BLaER1 (cell line): ENCODE measurements around the gene ERCC2.

Experiments
- H3K27ac ChIP-seq: shearing (Covaris generic); formaldehyde crosslinking; 2 replicates; pipeline ENCODE4 v1.8.1; 2022
- H3K27me3 ChIP-seq: shearing (Covaris generic); formaldehyde crosslinking; 2 replicates; pipeline ENCODE4 v1.8.1; 2022
- H3K36me3 ChIP-seq: shearing (Covaris generic); formaldehyde crosslinking; 2 replicates; pipeline ENCODE4 v1.8.1; 2022
- H3K4me1 ChIP-seq: shearing (Covaris generic); formaldehyde crosslinking; 2 replicates; pipeline ENCODE4 v1.8.1; 2022
- H3K4me2 ChIP-seq: shearing (Covaris generic); formaldehyde crosslinking; 2 replicates; pipeline ENCODE4 v1.8.1; 2022
- H3K4me3 ChIP-seq: shearing (Covaris generic); formaldehyde crosslinking; 2 replicates; pipeline ENCODE4 v1.8.1; 2022
- H3K9ac ChIP-seq: shearing (Covaris generic); formaldehyde crosslinking; 2 replicates; pipeline ENCODE4 v1.8.1; 2022
- H3K9me3 ChIP-seq: shearing (Covaris generic); formaldehyde crosslinking; 2 replicates; pipeline ENCODE4 v1.8.1; 2022
- H4K20me1 ChIP-seq: shearing (Covaris generic); formaldehyde crosslinking; 2 replicates; pipeline ENCODE4 v1.8.1; 2022
- Cebpa-rat ChIP-seq: shearing (Covaris generic); IDR thresholded peaks from 2 replicates; pipeline ENCODE4 v1.8.1; 2022

ERCC2 gene

DNA sequence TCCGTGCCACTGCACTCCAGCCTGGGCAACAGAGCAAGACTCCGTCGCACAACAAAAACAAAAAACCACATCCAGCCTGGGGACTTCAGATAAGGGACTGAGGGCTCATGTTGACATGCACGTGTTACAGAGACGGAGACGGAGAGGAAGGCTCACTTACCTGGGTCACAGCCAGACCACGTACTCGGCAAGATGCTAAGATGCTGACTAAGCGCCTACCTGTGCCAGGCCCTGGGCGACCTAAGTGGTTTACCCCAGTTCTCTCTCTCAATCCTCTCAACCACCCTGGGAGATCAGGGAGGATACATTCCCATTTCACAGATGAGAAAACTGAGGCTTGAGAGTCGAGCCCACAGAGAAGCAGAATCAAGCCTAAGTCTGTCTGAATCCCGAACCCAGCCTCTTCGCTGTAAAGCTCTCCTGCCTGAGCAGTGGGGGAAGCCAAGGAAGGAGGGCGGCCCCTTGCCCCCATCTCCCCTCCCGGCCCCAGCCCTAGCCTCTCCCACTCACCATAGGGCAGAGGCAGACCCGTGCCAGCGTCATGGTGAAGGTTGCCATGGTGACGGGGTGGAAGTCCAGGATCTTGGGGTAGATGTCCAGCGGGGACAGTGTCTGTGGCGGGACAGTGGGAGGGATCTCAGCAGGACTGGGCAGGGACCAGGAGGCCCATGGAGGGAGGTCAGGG, 13.5 kb downstream of the ERCC2 start:
- no peak for TF ChIP-seq Cebpa-rat
- Histone ChIP-seq H3K9me3 (no peaks in the 10 kb centered on the region), H3K9ac (no peak overlapping the region), H3K36me3 (peaks cover 97% of the 10 kb centered on the region), H4K20me1 (no peaks in the 10 kb centered on the region), H3K4me2 (no peak overlapping the region), H3K27ac (no peak overlapping the region), H3K4me1 (no peaks in the 10 kb centered on the region), H3K4me3 (no peak overlapping the region), H3K27me3 (no peaks in the 10 kb centered on the region)

DNA sequence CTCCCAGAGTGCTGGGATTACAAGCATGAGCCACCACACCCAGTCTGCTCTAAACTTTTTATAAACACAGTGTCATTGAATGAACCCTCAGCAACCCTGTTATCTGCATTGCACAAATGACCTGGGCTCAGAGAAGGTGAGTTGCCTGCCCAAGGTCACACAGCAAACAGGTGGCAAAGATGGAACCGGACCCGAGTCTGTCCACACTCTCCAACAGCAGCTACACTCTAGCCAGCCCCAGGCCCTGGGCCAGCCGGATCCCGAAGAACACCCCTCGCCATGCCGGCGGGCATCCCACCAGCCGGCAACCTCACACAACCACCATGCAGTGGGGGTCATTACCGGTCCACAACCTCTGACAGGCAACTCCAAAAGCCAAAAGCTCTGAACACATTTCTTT, 14.5 kb downstream of the ERCC2 start:
- H3K9ac ChIP-seq = no peak overlapping the region
- peaks cover 97% of the 10 kb centered on the region for H3K36me3 ChIP-seq
- H3K9me3 ChIP-seq = no peaks in the 10 kb centered on the region
- no peak overlapping the region for H3K4me3 ChIP-seq
- no peak overlapping the region for H3K4me2 ChIP-seq
- no peak overlapping the region for H3K27ac ChIP-seq
- no peaks in the 10 kb centered on the region for H3K4me1 ChIP-seq
- no peaks in the 10 kb centered on the region for H4K20me1 ChIP-seq
- no peaks in the 10 kb centered on the region for H3K27me3 ChIP-seq
- TF ChIP-seq Cebpa-rat = no peak

DNA sequence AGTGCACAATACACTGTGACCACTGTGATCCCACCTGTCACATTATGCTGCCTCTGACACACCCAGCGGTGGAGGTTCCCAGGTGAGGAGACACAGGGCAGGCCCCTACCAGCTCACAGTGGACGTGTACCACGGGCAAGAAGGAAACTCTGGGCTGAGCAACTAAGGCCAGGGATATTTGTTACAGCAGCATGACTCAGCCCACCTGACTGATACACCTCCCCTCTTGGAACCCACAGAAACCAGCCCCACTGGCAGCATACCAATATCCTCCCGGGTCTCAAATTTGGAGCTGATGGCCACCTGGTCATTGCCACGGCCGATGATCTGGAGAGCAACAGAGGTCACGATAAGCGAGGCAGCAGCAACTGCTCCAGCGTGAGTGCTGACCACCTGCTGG, 15.0 kb downstream of the ERCC2 start:
- TF ChIP-seq Cebpa-rat = no peak
- H3K4me1 ChIP-seq = no peaks in the 10 kb centered on the region
- no peak overlapping the region for H3K4me2 ChIP-seq
- H3K9ac ChIP-seq = no peak overlapping the region
- no peaks in the 10 kb centered on the region for H3K27me3 ChIP-seq
- no peak overlapping the region for H3K4me3 ChIP-seq
- H3K27ac ChIP-seq = no peak overlapping the region
- peaks cover 97% of the 10 kb centered on the region for H3K36me3 ChIP-seq
- H4K20me1 ChIP-seq = no peaks in the 10 kb centered on the region
- no peaks in the 10 kb centered on the region for H3K9me3 ChIP-seq

DNA sequence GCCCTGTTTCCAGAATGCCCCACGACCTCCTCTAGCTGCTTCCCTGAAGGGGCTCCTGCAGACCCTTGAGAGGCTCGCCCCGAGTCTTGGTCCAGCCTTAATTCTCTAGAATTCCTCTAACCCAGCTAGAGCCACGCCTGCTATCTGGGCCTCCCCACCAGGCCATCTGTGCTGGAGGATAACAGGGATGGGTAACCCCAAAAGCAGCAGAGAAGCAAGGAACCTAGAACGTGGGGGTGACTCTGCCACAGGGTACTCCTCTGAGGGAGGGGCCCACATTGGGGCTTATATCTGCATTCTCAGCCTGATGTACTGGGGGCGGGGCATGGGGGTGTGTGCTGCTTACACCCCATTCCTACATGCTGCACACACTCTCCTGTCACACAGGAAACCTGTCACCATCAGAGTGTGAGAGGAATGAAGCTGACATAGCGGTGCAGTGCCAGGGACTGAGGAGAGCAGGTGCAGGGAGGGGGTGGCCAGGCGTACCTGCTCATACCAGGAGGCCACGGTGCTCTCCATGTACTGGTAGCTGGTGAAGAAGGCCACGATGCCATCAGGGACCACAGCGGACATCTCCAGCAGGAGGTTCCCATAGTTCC, 16.0 kb downstream of the ERCC2 start:
- Histone ChIP-seq H3K27me3 (no peaks in the 10 kb centered on the region), H3K36me3 (peaks cover 99% of the 10 kb centered on the region)

DNA sequence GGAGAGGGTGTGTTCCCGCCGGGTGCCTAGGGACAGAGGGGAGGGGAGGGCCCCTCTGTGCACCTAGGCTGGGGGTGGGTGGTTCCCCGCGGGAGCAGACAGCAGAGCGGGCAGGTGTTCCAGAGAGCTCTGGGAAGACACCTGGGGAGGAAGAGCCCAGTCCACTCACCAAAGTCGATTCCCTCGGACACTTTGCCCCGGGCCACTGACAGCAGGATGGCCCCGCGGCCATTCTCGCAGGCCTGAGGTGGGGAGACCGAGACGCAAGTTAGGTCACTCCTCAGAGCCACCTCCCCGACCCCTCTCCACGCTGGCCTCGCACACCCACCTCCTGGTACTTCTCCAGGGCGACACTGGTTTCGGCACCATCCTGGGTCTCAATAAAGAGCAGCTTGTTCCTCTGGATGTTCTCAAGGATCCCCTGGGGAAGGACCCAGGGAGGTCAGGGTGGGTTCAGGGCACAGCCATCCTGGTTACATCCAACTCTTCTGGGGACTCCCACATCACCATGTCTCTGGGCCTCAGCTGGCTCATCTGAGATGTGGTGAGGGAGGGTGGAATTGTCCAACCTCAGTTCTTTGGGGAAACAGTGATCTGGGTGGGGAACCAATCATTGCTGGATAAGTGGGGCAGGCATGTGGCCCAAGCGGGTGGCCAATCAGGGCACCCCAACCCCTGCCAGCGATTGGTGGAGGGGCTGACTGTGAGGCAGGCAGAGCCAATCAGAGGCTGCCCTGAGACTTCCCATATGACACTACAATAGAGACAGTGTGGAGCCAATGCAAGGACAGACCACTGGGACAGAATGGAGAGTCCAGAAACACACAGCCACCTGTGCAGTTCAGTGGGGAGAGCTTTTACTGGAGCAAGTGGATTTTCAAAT, 17.2 kb downstream of the ERCC2 start:
- H3K4me2 ChIP-seq = no peak overlapping the region
- H3K27ac ChIP-seq = no peak overlapping the region
- H4K20me1 ChIP-seq = no peaks in the 10 kb centered on the region
- no peak for TF ChIP-seq Cebpa-rat
- H3K9me3 ChIP-seq = no peaks in the 10 kb centered on the region
- no peaks in the 10 kb centered on the region for H3K27me3 ChIP-seq
- H3K4me3 ChIP-seq = no peak overlapping the region
- H3K4me1 ChIP-seq = no peaks in the 10 kb centered on the region
- H3K9ac ChIP-seq = no peak overlapping the region
- peaks cover 87% of the 10 kb centered on the region for H3K36me3 ChIP-seq

More for the DNA sequence above, 16.0 kb downstream of the ERCC2 start:
- Histone ChIP-seq H3K4me1 (no peaks in the 10 kb centered on the region), H3K9me3 (no peaks in the 10 kb centered on the region), H3K4me2 (no peak overlapping the region), H3K9ac (no peak overlapping the region), H3K4me3 (no peak overlapping the region), H3K27ac (no peak overlapping the region), H4K20me1 (no peaks in the 10 kb centered on the region)
- no peak for TF ChIP-seq Cebpa-rat

DNA sequence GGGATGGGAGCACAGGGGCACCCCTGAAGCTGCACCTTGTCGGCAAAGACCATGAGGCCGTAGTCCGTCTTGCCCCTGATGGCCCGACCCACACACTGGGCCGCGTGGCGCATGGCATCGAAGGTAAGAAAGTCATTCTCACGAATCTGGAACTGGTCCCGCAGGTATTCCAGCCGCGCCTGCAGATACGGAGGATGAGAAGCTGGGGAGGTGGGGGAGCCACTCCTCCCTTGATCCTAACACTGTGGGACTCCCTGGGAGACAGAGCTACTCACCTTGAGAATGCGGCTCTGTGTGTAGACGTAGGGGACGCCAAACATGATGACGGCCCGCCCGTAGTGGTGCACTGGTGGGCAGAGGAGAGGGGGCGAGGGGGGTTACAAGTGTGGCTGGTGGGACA, 17.9 kb downstream of the ERCC2 start:
- no peak overlapping the region for H3K9ac ChIP-seq
- no peaks in the 10 kb centered on the region for H3K4me1 ChIP-seq
- no peak overlapping the region for H3K4me3 ChIP-seq
- H3K4me2 ChIP-seq = no peak overlapping the region
- H3K27ac ChIP-seq = no peak overlapping the region
- H4K20me1 ChIP-seq = no peaks in the 10 kb centered on the region
- no peak for TF ChIP-seq Cebpa-rat
- H3K27me3 ChIP-seq = no peaks in the 10 kb centered on the region
- H3K36me3 ChIP-seq = peaks cover 80% of the 10 kb centered on the region
- no peaks in the 10 kb centered on the region for H3K9me3 ChIP-seq

DNA sequence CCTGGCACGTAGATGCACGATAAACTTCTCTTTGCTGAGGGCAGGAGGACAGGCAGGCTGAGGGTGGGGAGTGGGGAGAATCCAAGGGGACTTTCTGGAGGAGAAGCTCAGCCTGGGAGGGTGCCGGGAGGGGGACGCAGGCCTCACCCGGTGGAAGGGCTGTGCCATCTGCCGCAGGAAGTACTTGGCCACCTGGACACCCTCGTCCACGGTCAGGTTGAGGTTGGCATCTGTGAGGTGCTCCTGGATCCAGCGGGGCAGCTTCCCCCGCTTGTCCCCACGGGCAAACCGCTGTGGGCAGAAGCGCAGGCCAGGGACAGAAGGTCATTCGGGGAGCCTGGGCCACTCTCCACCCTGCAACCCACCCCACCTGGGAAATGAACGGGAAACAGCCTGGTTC, 18.3 kb downstream of the ERCC2 start:
- no peaks in the 10 kb centered on the region for H3K27me3 ChIP-seq
- no peak overlapping the region for H3K4me2 ChIP-seq
- no peak for TF ChIP-seq Cebpa-rat
- H3K36me3 ChIP-seq = peaks cover 76% of the 10 kb centered on the region
- H3K4me3 ChIP-seq = no peak overlapping the region
- H3K9ac ChIP-seq = no peak overlapping the region
- no peaks in the 10 kb centered on the region for H3K9me3 ChIP-seq
- H4K20me1 ChIP-seq = no peaks in the 10 kb centered on the region
- H3K4me1 ChIP-seq = no peaks in the 10 kb centered on the region
- H3K27ac ChIP-seq = no peak overlapping the region

DNA sequence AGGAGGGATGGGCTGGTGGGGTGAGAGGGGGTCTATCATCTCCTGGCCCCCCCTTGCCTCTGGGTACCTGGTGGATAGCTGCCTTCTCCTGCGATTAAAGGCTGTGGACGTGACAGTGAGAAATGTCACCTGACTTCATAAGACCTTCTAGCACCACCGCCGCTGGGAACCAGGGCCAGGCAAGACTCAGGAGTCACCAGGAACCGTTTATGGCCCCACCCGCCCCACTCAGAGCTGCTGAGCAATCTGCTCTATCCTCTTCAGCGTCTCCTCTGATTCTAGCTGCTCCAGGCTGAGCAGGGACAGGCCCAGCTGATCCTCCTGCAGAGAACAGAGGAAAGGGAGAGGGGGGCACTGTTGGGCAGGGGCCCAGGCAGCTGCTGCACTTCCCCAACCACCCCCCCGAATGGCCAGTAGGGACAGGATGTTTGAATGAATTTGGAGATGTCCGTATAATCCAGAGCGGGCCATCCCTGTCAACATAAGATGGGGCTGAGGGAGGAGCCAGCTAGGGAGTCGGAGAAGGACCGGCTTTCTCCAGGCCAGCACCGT, 18.9 kb downstream of the ERCC2 start:
- no peak overlapping the region for H3K9ac ChIP-seq
- H4K20me1 ChIP-seq = no peaks in the 10 kb centered on the region
- no peak overlapping the region for H3K4me2 ChIP-seq
- H3K36me3 ChIP-seq = peaks cover 70% of the 10 kb centered on the region
- peaks cover 5% of the 10 kb centered on the region; the same call in 1 of the 2 replicates for H3K27me3 ChIP-seq
- H3K4me1 ChIP-seq = no peaks in the 10 kb centered on the region
- H3K4me3 ChIP-seq = no peak overlapping the region
- H3K9me3 ChIP-seq = no peaks in the 10 kb centered on the region
- H3K27ac ChIP-seq = no peak overlapping the region
- no peak for TF ChIP-seq Cebpa-rat

DNA sequence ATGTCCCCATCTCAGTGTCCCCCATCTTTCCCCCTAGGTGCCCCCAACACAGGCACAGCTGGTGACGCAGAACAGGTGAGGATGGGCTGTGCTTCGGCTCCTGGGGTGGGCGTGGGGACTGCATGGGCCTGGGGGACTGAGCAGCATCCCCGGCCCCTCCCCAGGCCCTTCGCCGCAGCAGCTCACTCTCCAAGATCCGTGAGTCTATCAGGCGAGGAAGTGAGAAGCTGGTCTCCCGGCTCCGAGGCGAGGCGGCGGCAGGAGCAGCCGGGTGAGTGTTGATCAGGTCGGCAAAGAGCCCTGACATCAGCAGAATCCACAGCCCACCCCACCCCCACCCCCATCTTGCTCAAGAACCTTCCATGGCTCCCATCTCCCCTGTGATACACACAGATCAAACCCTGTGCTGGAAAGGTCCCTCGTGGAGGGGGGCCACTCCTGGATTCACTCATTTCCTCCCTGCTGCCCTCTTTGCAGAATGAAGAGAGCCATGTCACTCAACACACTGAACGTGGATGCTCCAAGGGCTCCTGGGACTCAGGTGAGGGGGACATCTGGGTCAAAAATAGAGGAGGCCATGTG, 19.8 kb downstream of the ERCC2 start:
- Histone ChIP-seq H3K9me3 (no peaks in the 10 kb centered on the region), H3K36me3 (peaks cover 61% of the 10 kb centered on the region), H3K4me2 (no peak overlapping the region), H3K9ac (no peak overlapping the region), H3K27me3 (peaks cover 9% of the 10 kb centered on the region; the same call in 1 of the 2 replicates), H3K27ac (no peak overlapping the region), H3K4me1 (no peaks in the 10 kb centered on the region), H3K4me3 (no peak overlapping the region), H4K20me1 (no peaks in the 10 kb centered on the region)
- TF ChIP-seq Cebpa-rat = no peak
